ENCODE data around the gene RRN3.
A peak's percentile ranks its signal among the peaks of the same experiment; 100 is the strongest.

RRN3 gene

GRCh38 chr16:15044286-15044685 lies 49.8 kb downstream of the RRN3 start:
- Histone ChIP-seq H2AK5ac (ENCODE audit: low read length) (no peak overlapping the region), H3K4me3 (ENCODE audit: low read depth, low read length) (no peak overlapping the region), H3K9ac (ENCODE audit: low read length) (no peak overlapping the region), H3K79me2 (ENCODE audit: control insufficient read depth, insufficient read depth, low read length, poor library complexity) (no peaks in the 10 kb centered on the region), H3K23ac (ENCODE audit: low read length) (no peak overlapping the region), H4K12ac (ENCODE audit: low read depth, low read length) (no peak overlapping the region), H3K4ac (ENCODE audit: low read depth, low read length) (no peak overlapping the region), H3K18ac (ENCODE audit: low read length) (no peak overlapping the region), H4K8ac (ENCODE audit: low read depth, low read length) (no peak overlapping the region), H3K36me3 (ENCODE audit: control insufficient read depth in 1 of 2, insufficient read depth in 2 of 2, low read length in 2 of 2) (peaks cover 47 to 53% of the 10 kb centered on the region in 2 experiments), H3K4me1 (ENCODE audit: control insufficient read depth in 1 of 2, insufficient read depth in 2 of 2, low read length in 2 of 2) (no peaks in the 10 kb centered on the region), H3K9me3 (ENCODE audit: insufficient read depth, low read depth, low read length) (no peaks in the 10 kb centered on the region), H2AFZ (ENCODE audit: insufficient read depth, low read length, poor library complexity) (no peak overlapping the region), H3K79me1 (ENCODE audit: low read length) (no peaks in the 10 kb centered on the region), H3K27me3 (ENCODE audit: insufficient read depth, low read length) (no peaks in the 10 kb centered on the region), H3K27ac (ENCODE audit: low read depth, low read length) (no peak overlapping the region), H3K14ac (ENCODE audit: low read length) (no peak overlapping the region), H4K91ac (ENCODE audit: low read depth, low read length) (no peak overlapping the region), H2BK5ac (ENCODE audit: low read depth, low read length, poor library complexity) (no peak overlapping the region), H3K4me2 (ENCODE audit: low read length) (no peak overlapping the region), H2BK12ac (ENCODE audit: low read length) (no peak overlapping the region), H2BK120ac (ENCODE audit: insufficient read depth, low read length, poor library complexity) (no peak overlapping the region)
- WGBS (ENCODE audit: extremely low coverage, insufficient coverage, insufficient read length), result no CpG with 5 or more reads among the region's 11 CpGs
- no peak for DNase-seq

GRCh38 chr16:15043344-15043743 lies 50.7 kb downstream of the RRN3 start:
- H3K36me3 ChIP-seq (ENCODE audit: control insufficient read depth in 1 of 2, insufficient read depth in 2 of 2, low read length in 2 of 2), result peaks cover 50 to 60% of the 10 kb centered on the region in 2 experiments
- H3K18ac ChIP-seq (ENCODE audit: low read length), result no peak overlapping the region
- H2BK5ac ChIP-seq (ENCODE audit: low read depth, low read length, poor library complexity), result no peak overlapping the region
- H3K27ac ChIP-seq (ENCODE audit: low read depth, low read length), result no peak overlapping the region
- H3K9me3 ChIP-seq (ENCODE audit: insufficient read depth, low read depth, low read length), result no peaks in the 10 kb centered on the region
- no peaks in the 10 kb centered on the region for H3K4me1 ChIP-seq (ENCODE audit: control insufficient read depth in 1 of 2, insufficient read depth in 2 of 2, low read length in 2 of 2)
- no peak overlapping the region for H3K4me3 ChIP-seq (ENCODE audit: low read depth, low read length)
- H3K4ac ChIP-seq (ENCODE audit: low read depth, low read length), result no peak overlapping the region
- no peak overlapping the region for H2AK5ac ChIP-seq (ENCODE audit: low read length)
- WGBS (ENCODE audit: extremely low coverage, insufficient coverage, insufficient read length), result no CpG with 5 or more reads among the region's 5 CpGs
- H3K9ac ChIP-seq (ENCODE audit: low read length), result no peak overlapping the region
- no peaks in the 10 kb centered on the region for H3K79me2 ChIP-seq (ENCODE audit: control insufficient read depth, insufficient read depth, low read length, poor library complexity)
- no peak overlapping the region for H3K23ac ChIP-seq (ENCODE audit: low read length)
- no peak overlapping the region for H2BK12ac ChIP-seq (ENCODE audit: low read length)
- DNase-seq, result peak; percentile 83 to 88
- H3K14ac ChIP-seq (ENCODE audit: low read length), result no peak overlapping the region
- H2AFZ ChIP-seq (ENCODE audit: insufficient read depth, low read length, poor library complexity), result no peak overlapping the region
- H4K8ac ChIP-seq (ENCODE audit: low read depth, low read length), result no peak overlapping the region
- no peak overlapping the region for H4K12ac ChIP-seq (ENCODE audit: low read depth, low read length)
- no peak overlapping the region for H2BK120ac ChIP-seq (ENCODE audit: insufficient read depth, low read length, poor library complexity)
- H3K27me3 ChIP-seq (ENCODE audit: insufficient read depth, low read length), result no peaks in the 10 kb centered on the region
- H3K79me1 ChIP-seq (ENCODE audit: low read length), result no peaks in the 10 kb centered on the region
- no peak overlapping the region for H4K91ac ChIP-seq (ENCODE audit: low read depth, low read length)
- no peak overlapping the region for H3K4me2 ChIP-seq (ENCODE audit: low read length)

GRCh38 chr16:15041271-15042004 lies 52.6 kb downstream of the RRN3 start:
- H2BK5ac ChIP-seq (ENCODE audit: low read depth, low read length, poor library complexity), result no peak overlapping the region
- no peak overlapping the region for H2BK120ac ChIP-seq (ENCODE audit: insufficient read depth, low read length, poor library complexity)
- no peak overlapping the region for H3K4me3 ChIP-seq (ENCODE audit: low read depth, low read length)
- peak overlapping the region; percentile 68 for H4K12ac ChIP-seq (ENCODE audit: low read depth, low read length)
- no peak overlapping the region for H2BK12ac ChIP-seq (ENCODE audit: low read length)
- no peak overlapping the region for H3K9ac ChIP-seq (ENCODE audit: low read length)
- no peak overlapping the region for H3K4me2 ChIP-seq (ENCODE audit: low read length)
- H3K4ac ChIP-seq (ENCODE audit: low read depth, low read length), result no peak overlapping the region
- no peak overlapping the region for H4K91ac ChIP-seq (ENCODE audit: low read depth, low read length)
- H2AFZ ChIP-seq (ENCODE audit: insufficient read depth, low read length, poor library complexity), result no peak overlapping the region
- H3K79me1 ChIP-seq (ENCODE audit: low read length), result no peaks in the 10 kb centered on the region
- H4K8ac ChIP-seq (ENCODE audit: low read depth, low read length), result no peak overlapping the region
- H3K79me2 ChIP-seq (ENCODE audit: control insufficient read depth, insufficient read depth, low read length, poor library complexity), result no peaks in the 10 kb centered on the region
- no peaks in the 10 kb centered on the region for H3K9me3 ChIP-seq (ENCODE audit: insufficient read depth, low read depth, low read length)
- H3K18ac ChIP-seq (ENCODE audit: low read length), result no peak overlapping the region
- H3K36me3 ChIP-seq (ENCODE audit: control insufficient read depth in 1 of 2, insufficient read depth in 2 of 2, low read length in 2 of 2), result peaks cover 48 to 61% of the 10 kb centered on the region in 2 experiments
- no peak overlapping the region for H2AK5ac ChIP-seq (ENCODE audit: low read length)
- DNase-seq, result peak in 1 of 2 donors; percentile 53
- H3K27ac ChIP-seq (ENCODE audit: low read depth, low read length), result no peak overlapping the region
- no peak overlapping the region for H3K23ac ChIP-seq (ENCODE audit: low read length)
- H3K4me1 ChIP-seq (ENCODE audit: control insufficient read depth in 1 of 2, insufficient read depth in 2 of 2, low read length in 2 of 2), result no peaks in the 10 kb centered on the region
- H3K27me3 ChIP-seq (ENCODE audit: insufficient read depth, low read length), result no peaks in the 10 kb centered on the region
- H3K14ac ChIP-seq (ENCODE audit: low read length), result no peak overlapping the region
- WGBS (ENCODE audit: extremely low coverage, insufficient coverage, insufficient read length), result no CpG with 5 or more reads among the region's 16 CpGs

DNA sequence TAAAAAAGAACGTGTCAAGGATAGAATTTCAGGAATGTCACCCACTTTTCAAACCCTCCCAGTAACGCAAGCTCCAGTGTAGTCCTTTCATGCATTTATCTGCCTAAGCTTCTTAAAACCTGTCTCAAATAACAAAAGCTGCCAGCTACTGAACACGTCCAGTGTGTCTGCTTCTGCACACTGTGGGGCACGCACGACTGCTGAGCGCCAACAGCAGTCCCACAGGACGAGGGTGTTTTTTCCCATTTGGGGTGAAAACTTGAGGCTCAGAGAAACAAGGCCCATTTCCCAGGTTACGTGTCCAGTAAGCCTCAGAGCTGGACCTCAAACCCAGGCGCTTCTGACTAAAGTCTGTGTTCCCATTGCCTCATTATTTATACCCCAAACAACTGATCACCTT lies 55.4 kb downstream of the RRN3 start:
- Histone ChIP-seq H3K79me2 (ENCODE audit: control insufficient read depth, insufficient read depth, low read length, poor library complexity) (no peaks in the 10 kb centered on the region), H3K36me3 (ENCODE audit: control insufficient read depth in 1 of 2, insufficient read depth in 2 of 2, low read length in 2 of 2) (peaks cover 61 to 73% of the 10 kb centered on the region in 2 experiments), H3K4me1 (ENCODE audit: control insufficient read depth in 1 of 2, insufficient read depth in 2 of 2, low read length in 2 of 2) (no peaks in the 10 kb centered on the region), H3K4me2 (ENCODE audit: low read length) (no peak overlapping the region), H3K9me3 (ENCODE audit: insufficient read depth, low read depth, low read length) (no peaks in the 10 kb centered on the region), H2BK12ac (ENCODE audit: low read length) (no peak overlapping the region), H2AFZ (ENCODE audit: insufficient read depth, low read length, poor library complexity) (no peak overlapping the region), H3K18ac (ENCODE audit: low read length) (no peak overlapping the region), H3K9ac (ENCODE audit: low read length) (no peak overlapping the region), H4K12ac (ENCODE audit: low read depth, low read length) (no peak overlapping the region), H2BK120ac (ENCODE audit: insufficient read depth, low read length, poor library complexity) (no peak overlapping the region), H3K4me3 (ENCODE audit: low read depth, low read length) (no peak overlapping the region), H3K14ac (ENCODE audit: low read length) (no peak overlapping the region), H4K8ac (ENCODE audit: low read depth, low read length) (no peak overlapping the region), H3K79me1 (ENCODE audit: low read length) (no peaks in the 10 kb centered on the region), H2AK5ac (ENCODE audit: low read length) (no peak overlapping the region), H4K91ac (ENCODE audit: low read depth, low read length) (no peak overlapping the region), H3K27me3 (ENCODE audit: insufficient read depth, low read length) (no peaks in the 10 kb centered on the region), H3K27ac (ENCODE audit: low read depth, low read length) (no peak overlapping the region), H3K4ac (ENCODE audit: low read depth, low read length) (no peak overlapping the region), H2BK5ac (ENCODE audit: low read depth, low read length, poor library complexity) (no peak overlapping the region), H3K23ac (ENCODE audit: low read length) (no peak overlapping the region)
- no CpG with 5 or more reads among the region's 9 CpGs for WGBS (ENCODE audit: extremely low coverage, insufficient coverage, insufficient read length)
- no peak for DNase-seq

Measured in trophoblast cell (in vitro differentiated cells and primary cell).